Measurements from ENCODE around the gene VMAC.

The VMAC gene

GRCh38 chr19:5934774-5935472, 30.3 kb downstream of the VMAC start:
- no peak overlapping the region for H3K27ac ChIP-seq (ENCODE audit: low read length)
- H3K36me3 ChIP-seq (replicated peaks; ENCODE audit: insufficient read depth, low read length): 0 out of 2 replicates have a peak, but pooled peaks cover 9% of the 10 kb centered on the region
- no peaks in the 10 kb centered on the region for H3K9me2 ChIP-seq (replicated peaks; ENCODE audit: insufficient read depth, low read length)
- peaks cover 63% of the 10 kb centered on the region for H3K79me2 ChIP-seq (ENCODE audit: low read length)
- H2AFZ ChIP-seq (ENCODE audit: low read length): no peak overlapping the region
- TF ChIP-seq EZH2phosphoT487 (IDR thresholded peaks at IDR 0.05; ENCODE audit: low read length) (no peak), CTCF (IDR thresholded peaks at IDR 0.05; ENCODE audit: low read length) (no peak), EZH2 (optimal IDR thresholded peaks at IDR 0.05; ENCODE audit: low read depth, low read length) (no peak)
- no peak overlapping the region for H3K4me3 ChIP-seq (ENCODE audit: low read length)
- no peaks in the 10 kb centered on the region for H3K27me3 ChIP-seq (replicated peaks; ENCODE audit: insufficient read depth, low read length)
- no peaks in the 10 kb centered on the region for H3K4me1 ChIP-seq (ENCODE audit: low read length)
- H3F3A ChIP-seq (ENCODE audit: insufficient read depth, low read length): no peaks in the 10 kb centered on the region
- H3K9me3 ChIP-seq (replicated peaks; ENCODE audit: insufficient read depth, low read length): no peaks in the 10 kb centered on the region
- no peak for DNase-seq
- no peak overlapping the region for H3K4me2 ChIP-seq (ENCODE audit: low read depth, low read length)
- H4K20me1 ChIP-seq (ENCODE audit: insufficient read depth, low read length): 0 out of 2 replicates have a peak, but pooled peaks cover 5% of the 10 kb centered on the region
- H3K9ac ChIP-seq (ENCODE audit: low read length): no peak overlapping the region

- Histone ChIP-seq H3K9me2 (replicated peaks; ENCODE audit: insufficient read depth, low read length) (no peaks in the 10 kb centered on the region), H2AFZ (ENCODE audit: low read length) (no peak overlapping the region), H3F3A (ENCODE audit: insufficient read depth, low read length) (no peaks in the 10 kb centered on the region), H3K9ac (ENCODE audit: low read length) (no peak overlapping the region), H3K27ac (ENCODE audit: low read length) (no peak overlapping the region), H3K4me2 (ENCODE audit: low read depth, low read length) (no peak overlapping the region), H3K4me3 (ENCODE audit: low read length) (no peak overlapping the region), H3K79me2 (ENCODE audit: low read length) (peaks cover 71% of the 10 kb centered on the region), H3K36me3 (replicated peaks; ENCODE audit: insufficient read depth, low read length) (0 out of 2 replicates have a peak, but pooled peaks cover 8% of the 10 kb centered on the region), H4K20me1 (ENCODE audit: insufficient read depth, low read length) (0 out of 2 replicates have a peak, but pooled peaks cover 5% of the 10 kb centered on the region), H3K27me3 (replicated peaks; ENCODE audit: insufficient read depth, low read length) (no peaks in the 10 kb centered on the region), H3K9me3 (replicated peaks; ENCODE audit: insufficient read depth, low read length) (no peaks in the 10 kb centered on the region), H3K4me1 (ENCODE audit: low read length) (no peaks in the 10 kb centered on the region)
- TF ChIP-seq CTCF (IDR thresholded peaks at IDR 0.05; ENCODE audit: low read length) (no peak), EZH2phosphoT487 (IDR thresholded peaks at IDR 0.05; ENCODE audit: low read length) (no peak), EZH2 (optimal IDR thresholded peaks at IDR 0.05; ENCODE audit: low read depth, low read length) (no peak)
- DNase-seq: no peak
These were observed 31.0 kb downstream of the VMAC start for GRCh38 chr19:5935473-5936291.

- H3F3A ChIP-seq (ENCODE audit: insufficient read depth, low read length): no peaks in the 10 kb centered on the region
- no peaks in the 10 kb centered on the region for H3K9me2 ChIP-seq (replicated peaks; ENCODE audit: insufficient read depth, low read length)
- DNase-seq: no peak
- no peak overlapping the region for H3K4me3 ChIP-seq (ENCODE audit: low read length)
- 0 out of 2 replicates have a peak, but pooled peaks cover 5% of the 10 kb centered on the region for H4K20me1 ChIP-seq (ENCODE audit: insufficient read depth, low read length)
- TF ChIP-seq EZH2 (optimal IDR thresholded peaks at IDR 0.05; ENCODE audit: low read depth, low read length): no peak
- no peak overlapping the region for H3K4me2 ChIP-seq (ENCODE audit: low read depth, low read length)
- 0 out of 2 replicates have a peak, but pooled peaks cover 3% of the 10 kb centered on the region for H3K36me3 ChIP-seq (replicated peaks; ENCODE audit: insufficient read depth, low read length)
- H3K27me3 ChIP-seq (replicated peaks; ENCODE audit: insufficient read depth, low read length): no peaks in the 10 kb centered on the region
- no peak overlapping the region for H3K9ac ChIP-seq (ENCODE audit: low read length)
- H3K4me1 ChIP-seq (ENCODE audit: low read length): no peaks in the 10 kb centered on the region
- H2AFZ ChIP-seq (ENCODE audit: low read length): no peak overlapping the region
- no peak overlapping the region for H3K27ac ChIP-seq (ENCODE audit: low read length)
- H3K79me2 ChIP-seq (ENCODE audit: low read length): peaks cover 76% of the 10 kb centered on the region
- H3K9me3 ChIP-seq (replicated peaks; ENCODE audit: insufficient read depth, low read length): no peaks in the 10 kb centered on the region
These were observed 31.6 kb downstream of the VMAC start for GRCh38 chr19:5936292-5936592.
